Mononuclear cell (primary cell): Measurements from ENCODE around the gene PARD3B. TPM values are rescaled to one million over a fixed set of nuclear protein-coding genes. Genes with fewer than 3 reads are reported as not detected.

Experiments
- H3K27me3 ChIP-seq: 2 replicates; pipeline ENCODE4 v1.6.0; 2011; ENCODE audit warnings: low read length, control low read depth; ENCODE audit not compliant: insufficient read depth
- H3K4me1 ChIP-seq: 2 replicates; pipeline ENCODE4 v1.5.1; 2011; ENCODE audit warnings: mild to moderate bottlenecking, low read length, control low read depth; ENCODE audit not compliant: insufficient read depth
- H3K4me3 ChIP-seq: 2 replicates; pipeline ENCODE4 v1.5.1; 2011; ENCODE audit warnings: mild to moderate bottlenecking, low read length, moderate library complexity
- H3K9me3 ChIP-seq: 2 replicates; pipeline ENCODE4 v1.5.1; 2011; ENCODE audit warnings: low read depth, mild to moderate bottlenecking, control low read depth, low read length
- total RNA-seq: library from RNA; depleted of rRNA; stranded (reverse); fragments of >200 nt; gene quantifications from one replicate; pipeline ENCODE4 v1.2.3, GENCODE V29; 2012

The PARD3B gene
- total RNA-seq, 1 donor = 0.94 TPM

DNA sequence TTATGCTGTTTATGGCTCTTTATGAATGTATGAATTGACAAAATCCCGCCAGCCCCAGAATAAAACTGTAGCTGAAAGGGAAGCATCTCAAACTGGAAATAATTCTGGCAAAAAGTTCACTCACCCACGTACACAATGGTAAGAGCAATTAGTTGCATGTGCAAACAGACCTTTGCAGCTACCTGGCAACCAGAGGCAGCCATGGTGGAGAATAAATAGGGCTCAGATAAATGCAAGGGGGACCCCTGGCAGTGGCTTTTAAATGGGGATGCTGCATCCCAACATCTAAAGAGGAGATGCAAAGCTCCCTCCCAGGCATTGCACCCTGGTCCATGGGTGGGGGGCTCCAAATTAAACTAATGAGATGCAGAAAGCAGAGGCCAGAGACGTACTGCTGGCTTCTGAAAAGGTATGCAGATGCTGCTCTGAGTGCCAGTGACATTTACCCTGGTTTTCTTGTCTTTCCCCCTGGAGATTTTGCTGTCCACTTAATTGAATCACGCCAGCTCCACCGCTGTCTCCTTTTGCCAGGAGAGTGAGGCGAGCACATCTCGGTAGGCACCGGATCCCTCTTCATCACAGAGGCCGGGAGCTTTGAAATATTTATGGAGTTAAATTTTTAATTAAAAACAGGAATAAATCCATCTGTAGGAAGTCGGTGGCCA, 1010.4 kb downstream of the PARD3B start:
- no peaks in the 10 kb centered on the region for H3K9me3 ChIP-seq
- no peak overlapping the region for H3K4me3 ChIP-seq
- no peaks in the 10 kb centered on the region for H3K27me3 ChIP-seq
- H3K4me1 ChIP-seq = no peaks in the 10 kb centered on the region

DNA sequence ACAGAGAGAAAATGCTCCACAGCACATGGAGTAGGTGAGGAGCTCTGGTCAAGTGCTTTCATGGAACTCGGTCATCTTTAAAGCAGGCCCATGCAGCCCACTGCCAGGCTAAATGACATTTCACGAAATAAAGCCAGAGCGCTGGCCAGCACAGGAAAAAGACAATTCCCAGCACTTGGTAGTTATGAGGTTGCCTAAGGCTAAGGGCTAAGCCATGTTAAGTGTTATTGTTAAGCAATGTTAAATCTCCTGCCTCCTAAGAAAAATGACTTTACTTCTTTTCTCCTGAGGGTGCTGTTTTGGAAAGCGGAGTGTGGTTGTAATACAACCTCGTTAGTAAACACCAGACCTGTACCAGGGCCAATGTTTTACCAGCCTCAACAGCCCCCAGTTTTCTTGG, 1011.1 kb downstream of the PARD3B start:
- Histone ChIP-seq H3K4me3 (no peak overlapping the region), H3K9me3 (no peaks in the 10 kb centered on the region), H3K27me3 (no peaks in the 10 kb centered on the region), H3K4me1 (no peaks in the 10 kb centered on the region)

DNA sequence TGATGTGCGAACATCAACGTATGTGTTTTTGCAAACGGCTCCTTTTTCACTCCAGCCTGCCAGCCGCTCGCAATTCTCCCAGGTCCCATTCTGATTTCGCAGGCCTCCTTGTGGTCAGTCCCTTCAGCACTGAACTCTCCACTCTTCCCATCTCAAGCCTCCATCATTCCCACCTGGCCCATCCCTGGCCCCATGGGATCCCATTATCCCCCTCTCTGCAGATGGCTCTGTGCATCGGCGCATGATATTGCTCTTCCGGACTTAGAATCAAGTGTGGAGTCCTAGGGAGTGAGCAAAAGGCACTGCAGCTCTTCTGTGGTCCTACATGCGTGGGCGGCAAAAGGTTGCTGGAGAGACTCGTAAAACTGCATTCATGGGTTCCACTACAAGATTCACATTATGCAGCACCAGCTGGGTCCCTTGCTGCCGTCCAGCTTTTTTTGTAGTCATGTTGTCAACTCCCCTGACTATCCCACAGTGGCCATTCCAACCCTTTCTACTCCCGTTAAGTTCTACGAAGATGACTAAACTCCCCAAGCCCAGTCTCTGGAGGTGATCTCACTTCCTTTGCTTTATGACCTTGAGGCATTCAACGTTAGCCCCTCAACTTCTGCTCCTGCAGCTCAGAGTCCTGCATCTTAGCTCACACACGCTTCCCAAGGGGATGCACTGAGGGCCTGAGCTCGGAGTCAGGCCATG, 1011.7 kb downstream of the PARD3B start:
- Histone ChIP-seq H3K4me1 (no peaks in the 10 kb centered on the region), H3K27me3 (no peaks in the 10 kb centered on the region), H3K9me3 (no peaks in the 10 kb centered on the region)

DNA sequence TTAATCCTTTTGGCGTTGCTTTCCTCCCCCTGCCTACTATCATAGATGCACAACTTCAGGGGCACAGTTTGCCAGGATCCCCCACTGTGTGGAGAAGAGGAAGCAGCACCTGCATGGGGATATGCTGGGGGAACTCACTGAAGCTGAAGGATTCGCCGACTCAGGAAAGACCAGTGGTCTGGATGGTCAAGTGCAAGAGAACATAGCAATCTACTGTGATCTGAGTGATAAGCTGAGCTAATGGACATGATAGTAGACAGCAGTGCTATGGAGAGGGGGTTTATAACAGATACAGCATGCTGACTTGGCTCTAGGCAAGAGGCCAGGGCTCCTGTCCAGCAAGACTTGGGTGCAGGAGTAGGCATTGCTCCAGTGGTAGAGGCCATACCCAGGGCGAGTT, 1012.6 kb downstream of the PARD3B start:
- H3K4me3 ChIP-seq = no peak overlapping the region
- no peaks in the 10 kb centered on the region for H3K4me1 ChIP-seq
- no peaks in the 10 kb centered on the region for H3K9me3 ChIP-seq
- no peaks in the 10 kb centered on the region for H3K27me3 ChIP-seq

More for the DNA sequence above, 1011.7 kb downstream of the PARD3B start:
- H3K4me3 ChIP-seq = no peak overlapping the region

DNA sequence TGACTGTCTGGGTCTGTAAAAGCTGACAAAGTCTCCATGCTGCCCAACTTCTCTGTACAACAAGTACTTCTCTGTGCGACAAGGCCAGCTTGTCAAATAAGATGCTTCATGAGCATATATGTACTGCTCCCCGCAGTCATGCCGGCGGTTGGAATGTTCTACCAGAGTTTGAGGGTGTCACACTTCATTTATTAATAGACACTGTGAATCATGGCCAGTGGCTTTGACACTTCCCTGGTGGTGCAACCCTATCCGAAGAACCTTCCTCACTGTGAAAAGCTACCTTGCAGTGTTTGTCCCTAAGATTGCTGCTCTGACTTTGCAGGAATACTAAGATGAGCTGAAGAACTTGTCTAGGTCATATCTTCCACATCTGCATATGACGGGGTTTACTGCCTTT, 1016.2 kb downstream of the PARD3B start:
- no peaks in the 10 kb centered on the region for H3K4me1 ChIP-seq
- no peak overlapping the region for H3K4me3 ChIP-seq
- no peaks in the 10 kb centered on the region for H3K27me3 ChIP-seq
- no peaks in the 10 kb centered on the region for H3K9me3 ChIP-seq

DNA sequence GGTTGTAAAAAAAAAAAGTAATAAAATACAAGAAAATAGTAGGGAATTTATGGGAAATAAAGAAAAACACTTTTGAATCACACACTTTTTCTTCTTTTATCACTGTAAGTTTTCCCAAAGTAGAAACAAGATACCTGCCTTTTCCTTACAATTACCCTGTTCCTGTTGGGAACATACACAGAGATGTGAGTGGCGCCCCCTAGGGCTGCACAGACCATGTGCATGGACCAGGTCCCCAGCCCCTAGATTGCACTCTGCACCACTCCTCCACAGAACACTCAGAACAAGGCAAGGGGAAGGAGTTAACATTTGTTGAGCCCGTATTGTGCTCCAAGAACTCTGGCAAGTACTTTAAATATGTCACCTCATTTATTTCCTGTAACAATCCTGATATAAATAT, 1018.4 kb downstream of the PARD3B start:
- Histone ChIP-seq H3K9me3 (no peaks in the 10 kb centered on the region), H3K4me3 (no peak overlapping the region), H3K27me3 (no peaks in the 10 kb centered on the region), H3K4me1 (no peaks in the 10 kb centered on the region)

DNA sequence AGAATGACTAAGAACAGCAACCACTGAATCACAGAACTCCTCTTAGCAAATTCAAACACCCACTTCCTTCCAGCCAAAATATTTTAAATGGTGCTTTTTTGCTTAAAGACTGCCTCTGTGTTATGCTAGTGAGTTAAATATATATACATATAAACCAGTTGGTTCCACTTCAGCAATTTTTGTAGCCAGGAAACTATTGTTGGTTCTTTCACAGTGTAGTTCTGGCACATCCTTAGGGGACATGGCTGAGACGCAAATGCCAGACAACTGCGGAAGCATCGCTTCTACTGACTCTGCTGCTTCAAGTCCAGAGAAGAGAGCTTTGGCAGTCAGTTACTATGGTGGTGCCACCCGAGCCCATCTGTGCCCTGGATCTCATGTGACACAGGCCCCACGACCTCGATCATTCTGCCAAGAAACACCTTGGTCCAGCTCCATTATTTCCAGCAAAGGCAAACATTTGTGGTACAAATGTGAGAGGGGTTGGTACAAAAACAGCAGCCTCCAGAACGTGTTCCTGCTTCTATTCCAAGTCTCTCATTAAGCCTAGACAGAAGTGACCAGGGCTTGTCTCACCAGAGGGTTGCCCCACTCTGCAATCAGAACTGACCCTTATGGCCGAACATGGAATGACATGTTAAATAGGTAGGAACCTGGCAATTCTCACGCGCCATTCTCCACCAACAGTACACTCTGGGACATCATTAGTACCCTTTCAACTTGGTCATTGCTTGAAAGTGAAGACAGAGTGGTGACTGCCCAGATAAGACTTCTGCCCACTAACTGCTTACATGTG, 1019.3 kb downstream of the PARD3B start:
- H3K9me3 ChIP-seq = no peaks in the 10 kb centered on the region
- no peaks in the 10 kb centered on the region for H3K4me1 ChIP-seq
- H3K27me3 ChIP-seq = no peaks in the 10 kb centered on the region
- H3K4me3 ChIP-seq = no peak overlapping the region

DNA sequence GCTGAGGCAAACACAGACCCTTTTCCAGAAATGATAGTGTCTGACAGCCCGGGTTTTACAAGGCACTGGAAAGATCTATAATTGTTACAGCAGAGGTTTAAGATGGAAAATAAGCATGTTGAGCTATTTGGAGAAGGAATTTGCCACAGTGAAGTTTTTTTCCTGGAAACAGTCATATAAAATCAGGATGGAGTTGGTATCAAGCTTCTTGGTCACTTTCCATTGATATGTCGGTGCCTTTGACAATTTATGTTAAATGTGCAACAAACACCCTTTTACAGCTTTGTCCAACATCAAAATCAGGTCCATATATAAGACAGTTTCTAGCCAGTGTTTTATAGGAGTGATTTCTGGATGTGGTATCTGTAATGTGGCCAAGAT, 1019.9 kb downstream of the PARD3B start:
- H3K4me3 ChIP-seq = no peak overlapping the region
- H3K27me3 ChIP-seq = no peaks in the 10 kb centered on the region
- no peaks in the 10 kb centered on the region for H3K9me3 ChIP-seq
- no peaks in the 10 kb centered on the region for H3K4me1 ChIP-seq

DNA sequence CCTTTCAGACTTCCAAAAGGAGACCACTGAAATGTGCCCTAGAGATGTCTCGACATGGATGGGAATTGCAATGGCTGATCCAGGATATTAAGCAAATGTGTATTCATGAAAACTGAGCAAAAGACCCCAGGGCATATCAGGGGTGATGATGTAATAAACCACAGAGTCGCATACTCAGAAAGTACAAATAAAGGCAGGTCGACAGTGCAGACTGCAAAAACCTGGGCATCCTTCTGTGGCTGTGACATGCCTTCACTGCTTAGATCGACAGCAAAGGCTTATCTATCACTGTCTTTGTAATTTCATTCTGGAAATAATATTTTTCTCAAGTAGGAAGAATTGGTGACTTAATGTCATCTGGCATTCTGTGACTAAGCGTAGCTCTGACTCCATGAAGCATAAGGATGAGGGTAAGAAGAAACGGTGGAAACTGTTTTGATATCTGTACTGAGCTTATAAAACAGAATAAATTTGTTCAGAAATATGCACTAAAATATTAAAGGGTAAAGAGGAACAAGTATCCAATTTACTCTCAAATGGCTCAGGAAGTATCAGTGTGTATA, 1021.4 kb downstream of the PARD3B start:
- Histone ChIP-seq H3K4me3 (no peak overlapping the region), H3K9me3 (no peaks in the 10 kb centered on the region), H3K27me3 (no peaks in the 10 kb centered on the region), H3K4me1 (no peaks in the 10 kb centered on the region)

DNA sequence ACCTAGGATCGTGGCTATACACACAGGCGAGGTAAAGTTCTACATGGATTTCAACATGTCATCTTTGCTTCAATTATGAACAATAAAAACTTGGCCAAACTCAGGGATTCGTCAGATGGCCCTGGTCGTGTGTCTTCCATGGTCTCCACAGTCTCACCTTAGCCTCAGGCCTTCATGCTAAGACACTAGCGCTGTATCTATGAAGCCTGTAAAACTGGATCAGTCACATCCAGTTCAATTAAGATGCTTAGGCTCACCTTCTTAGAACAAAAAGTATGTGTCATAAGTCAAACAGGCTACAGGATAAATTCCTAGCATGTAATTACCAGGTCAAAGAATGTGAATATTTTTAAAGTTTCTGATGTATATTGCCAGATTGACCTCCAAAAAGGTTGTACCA, 1023.3 kb downstream of the PARD3B start:
- H3K4me3 ChIP-seq = no peak overlapping the region
- no peaks in the 10 kb centered on the region for H3K4me1 ChIP-seq
- H3K9me3 ChIP-seq = no peaks in the 10 kb centered on the region
- no peaks in the 10 kb centered on the region for H3K27me3 ChIP-seq

DNA sequence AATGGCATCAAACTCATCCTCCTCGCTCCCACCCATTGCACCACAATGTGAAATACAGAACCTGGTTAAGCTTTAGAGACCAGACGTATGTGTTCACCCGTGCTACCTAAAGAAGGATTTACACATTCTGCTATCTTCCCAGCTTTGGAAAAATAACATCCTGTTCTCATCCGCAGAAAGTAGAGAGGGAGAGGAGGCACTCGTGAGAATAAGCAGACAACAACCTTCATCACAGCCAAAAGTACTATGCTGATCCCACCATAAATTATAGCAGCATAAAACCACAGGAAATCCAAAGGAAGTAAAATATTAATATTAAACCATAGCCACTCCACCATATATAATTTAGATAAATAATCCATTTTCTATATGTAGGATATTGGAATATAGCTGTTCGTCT, 1025.4 kb downstream of the PARD3B start:
- Histone ChIP-seq H3K4me1 (no peaks in the 10 kb centered on the region), H3K27me3 (no peaks in the 10 kb centered on the region), H3K9me3 (peaks cover 1% of the 10 kb centered on the region), H3K4me3 (no peak overlapping the region)

DNA sequence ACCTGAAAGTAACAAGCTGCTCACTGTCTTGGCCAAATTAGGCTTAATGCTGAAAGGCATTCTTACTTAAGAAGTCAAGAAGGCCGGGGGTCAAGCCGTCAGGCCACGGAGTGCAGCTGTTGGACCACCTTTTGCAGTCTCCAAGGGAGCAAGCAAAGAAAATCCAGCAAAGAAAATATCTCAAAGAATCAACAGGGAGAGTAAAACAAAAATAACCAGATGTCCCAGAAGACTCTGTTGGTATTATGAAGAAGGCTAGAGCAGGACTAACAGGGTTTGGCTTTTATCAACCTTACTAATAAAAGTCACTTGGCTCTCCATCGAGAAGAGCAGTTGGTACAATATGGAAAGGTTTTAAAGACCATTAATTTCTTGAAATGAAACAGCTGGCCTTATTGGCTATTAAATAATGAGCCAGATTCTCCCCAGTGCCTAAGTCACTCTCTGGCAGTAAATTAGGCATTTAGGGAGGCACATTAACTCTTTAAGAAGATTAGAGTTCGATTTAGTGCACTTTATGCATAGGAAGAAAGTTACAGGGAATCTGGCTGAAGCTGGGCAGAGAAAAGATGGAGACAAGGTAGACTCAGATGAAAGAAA, 1026.2 kb downstream of the PARD3B start:
- Histone ChIP-seq H3K4me1 (no peaks in the 10 kb centered on the region), H3K27me3 (no peaks in the 10 kb centered on the region), H3K9me3 (peaks cover 5% of the 10 kb centered on the region), H3K4me3 (no peak overlapping the region)

DNA sequence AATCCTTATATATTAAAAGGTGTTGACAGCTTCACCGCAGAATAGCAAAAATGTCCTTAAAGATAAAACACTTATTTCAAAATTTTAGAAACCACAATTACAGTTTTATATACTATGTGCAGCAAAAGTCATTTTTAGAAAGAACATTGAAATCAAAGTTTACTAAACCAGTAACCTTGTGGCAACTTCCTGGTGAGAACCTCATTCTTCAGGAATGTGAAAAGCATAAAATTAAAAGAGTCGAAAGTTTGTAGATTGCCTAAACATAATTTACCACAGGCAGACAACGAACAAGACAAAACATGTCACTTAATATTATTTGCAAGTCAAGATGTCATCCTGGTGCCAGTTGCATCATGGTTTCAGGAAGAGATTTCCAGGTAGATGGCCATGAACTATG, 1028.7 kb downstream of the PARD3B start:
- Histone ChIP-seq H3K9me3 (peaks cover 5% of the 10 kb centered on the region), H3K4me3 (no peak overlapping the region), H3K4me1 (no peaks in the 10 kb centered on the region), H3K27me3 (no peaks in the 10 kb centered on the region)

DNA sequence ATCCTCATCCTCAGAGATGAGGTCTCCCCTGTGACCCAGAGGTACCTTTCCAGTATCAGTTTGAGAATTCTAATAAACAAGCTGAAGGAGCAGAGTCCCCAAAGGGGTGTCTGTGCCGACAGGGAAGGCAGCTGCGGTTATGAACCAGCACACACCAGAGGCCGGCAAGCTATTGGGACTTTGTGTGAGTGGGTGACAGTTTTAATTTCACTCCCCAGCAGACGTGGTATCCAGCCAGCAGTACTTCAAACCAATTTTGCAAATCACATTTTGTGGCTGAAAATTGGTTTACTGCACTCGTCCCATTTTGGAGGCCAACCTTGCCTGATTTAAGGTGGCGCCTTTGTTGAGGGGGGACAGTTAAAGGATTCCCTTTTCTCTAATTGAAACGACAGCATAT, 1034.1 kb downstream of the PARD3B start:
- Histone ChIP-seq H3K27me3 (no peaks in the 10 kb centered on the region), H3K9me3 (peaks cover 5% of the 10 kb centered on the region), H3K4me3 (no peak overlapping the region), H3K4me1 (no peaks in the 10 kb centered on the region)
